AG04450 (cell line): Measurements from ENCODE around the gene EEF1G. TPM values are rescaled to one million over a fixed set of nuclear protein-coding genes. Genes with fewer than 3 reads are reported as not detected.

Experiments used
- CTCF ChIA-PET: fragments of 300-600, 350-600 bp; formaldehyde crosslinking; extraction: SDS; loops from one replicate; lab custom pipeline; 2022; ENCODE audit warnings: antibody characterized with exemption, inconsistent platforms; lab: Charles Lee
- POLR2A ChIA-PET: fragments of 350-600 bp; formaldehyde crosslinking; extraction: SDS; loops from one replicate; lab custom pipeline; 2021; ENCODE audit warnings: antibody characterized with exemption, inconsistent platforms; lab: Yijun Ruan, JAX
- DNase-seq: peaks from one replicate; pipeline ENCODE4 v3.0.0-alpha.2; 2011; ENCODE audit warnings: low read depth, low spot score
- H3K27ac ChIP-seq: one replicate; pipeline ENCODE4 v1.5.1; 2012; ENCODE audit warnings: low read depth, low read length, control low read depth
- H3K27me3 ChIP-seq: one replicate; pipeline ENCODE4 v1.6.0; 2012; ENCODE audit warnings: low read length; ENCODE audit not compliant: control insufficient read depth, insufficient read depth
- H3K4me3 ChIP-seq: 2 replicates; pipeline ENCODE4 v1.5.1; 2011; ENCODE audit warnings: mild to moderate bottlenecking, low read depth, low read length, control low read depth
- H3K9me3 ChIP-seq: 2 replicates; pipeline ENCODE4 v1.5.1; 2012; ENCODE audit warnings: low read length; ENCODE audit not compliant: control insufficient read depth, insufficient read depth
- CTCF ChIP-seq: IDR thresholded peaks from 2 replicates; pipeline ENCODE4 v1.5.1; 2011; ENCODE audit warnings: low read depth, low read length, control low read depth, inconsistent platforms
- polyA plus RNA-seq: library from polyadenylated mRNA; depleted of rRNA; stranded (reverse); fragments of >200 nt; gene quantifications from 2 replicates; pipeline ENCODE4 v1.2.3, GENCODE V29; 2011

The EEF1G gene
- polyA plus RNA-seq, 1 experiment = 2,186 TPM

GRCh38 chr11:62600367-62601121, 26.9 kb upstream of the EEF1G start:
- peak overlapping the region; percentile 78 for H3K27ac ChIP-seq
- no peaks in the 10 kb centered on the region for H3K27me3 ChIP-seq
- no peak for DNase-seq
- CTCF ChIA-PET = interaction anchor here (0.6 to 2.1 kb wide), 7 partner anchors 9 to 477 kb away, joined by 3 to 10 read pairs (median 3); partner anchors contain the start of genes EEF1G and TUT1
- peak overlapping the region; percentile 80 for H3K4me3 ChIP-seq
- peaks cover 2% of the 10 kb centered on the region; the same call in 1 of the 2 replicates for H3K9me3 ChIP-seq
- TF ChIP-seq CTCF = no peak
- POLR2A ChIA-PET = interaction anchor here (0.6 to 1.9 kb wide), 7 partner anchors 8 to 74 kb away, joined by 3 to 38 read pairs (median 13); partner anchors contain the start of genes B3GAT3, C11orf98, CSKMT and EEF1G

GRCh38 chr11:62599901-62600300, 26.2 kb upstream of the EEF1G start:
- peak overlapping the region; percentile 80 for H3K4me3 ChIP-seq
- peaks cover 2% of the 10 kb centered on the region; the same call in 1 of the 2 replicates for H3K9me3 ChIP-seq
- DNase-seq = no peak
- H3K27ac ChIP-seq = no peak overlapping the region
- no peaks in the 10 kb centered on the region for H3K27me3 ChIP-seq
- ChIA-PET CTCF (interaction anchor here (1.2 to 2.1 kb wide), 4 partner anchors 8 to 205 kb away, joined by 4 to 10 read pairs (median 4); partner anchors contain the start of gene TUT1), POLR2A (interaction anchor here (1.0 to 1.8 kb wide), 2 partner anchors 26 to 65 kb away, joined by 5 to 10 read pairs; partner anchors contain the start of genes C11orf98, CSKMT and EEF1G)
- no peak for TF ChIP-seq CTCF

- Histone ChIP-seq H3K27ac (no peak overlapping the region), H3K4me3 (peak overlapping the region; percentile 80), H3K27me3 (no peaks in the 10 kb centered on the region), H3K9me3 (peaks cover 2% of the 10 kb centered on the region; the same call in 1 of the 2 replicates)
- DNase-seq = peak; percentile 98
- POLR2A ChIA-PET = interaction anchor here (0.8 to 1.8 kb wide), 3 partner anchors 8 to 66 kb away, joined by 3 to 10 read pairs (median 5); partner anchors contain the start of genes C11orf98, CSKMT and EEF1G
- no peak for TF ChIP-seq CTCF
- CTCF ChIA-PET = interaction anchor here (1.3 to 1.4 kb wide), 2 partner anchors 13 to 175 kb away, joined by 4 to 5 read pairs; no protein-coding TSS in a partner anchor
Measured at GRCh38 chr11:62599069-62599696, 25.5 kb upstream of the EEF1G start.

GRCh38 chr11:62595124-62595523, 21.4 kb upstream of the EEF1G start:
- ChIA-PET CTCF (interaction anchor here (2.3 kb wide), 1 partner anchor 201 kb away, joined by 11 read pairs; no protein-coding TSS in a partner anchor), POLR2A (interaction anchor here (0.9 kb wide), 1 partner anchor 70 kb away, joined by 6 read pairs; the partner anchor contains the start of genes C11orf98 and CSKMT)
- Histone ChIP-seq H3K9me3 (no peaks in the 10 kb centered on the region; the same call in 1 of the 2 replicates), H3K27me3 (no peaks in the 10 kb centered on the region), H3K27ac (no peak overlapping the region), H3K4me3 (no peak overlapping the region)
- TF ChIP-seq CTCF = no peak
- no peak for DNase-seq
